SU-DHL-6 (cell line): ENCODE data around the gene PARVB.

Experiments used
- H2AFZ ChIP-seq: fragments of 200-600 bp; sonication (generic); 2 replicates; pipeline ENCODE4 v1.6.1; 2014; ENCODE audit warnings: low read depth, mild to moderate bottlenecking, moderate library complexity, mixed read lengths, antibody characterized with exemption, low read length; ENCODE audit not compliant: severe bottlenecking
- H3F3A ChIP-seq: fragments of 200-600 bp; shearing (Covaris generic); 2 replicates; pipeline ENCODE4 v1.6.0; 2016; ENCODE audit warnings: antibody characterized with exemption, mild to moderate bottlenecking; ENCODE audit not compliant: insufficient read depth
- H3K27ac ChIP-seq: fragments of 200-600 bp; sonication (generic); 2 replicates; pipeline ENCODE4 v1.5.1; 2016; ENCODE audit warnings: low read depth, mild to moderate bottlenecking, low read length, moderate library complexity, mixed read lengths
- H3K27me3 ChIP-seq: fragments of 200-600 bp; sonication (generic), shearing (Covaris generic); 2 replicates; pipeline ENCODE4 v1.6.0; 2014; ENCODE audit warnings: mild to moderate bottlenecking, low read length
- H3K36me3 ChIP-seq: fragments of 200-600 bp; sonication (generic); 2 replicates; pipeline ENCODE4 v1.6.1; 2014; ENCODE audit warnings: mild to moderate bottlenecking, low read length, mixed read lengths
- H3K4me2 ChIP-seq: fragments of 300-600, 200-600 bp; shearing (Covaris generic), sonication (generic); 2 replicates; pipeline ENCODE4 v1.6.0; 2014; ENCODE audit warnings: low read length, low read depth, mild to moderate bottlenecking; ENCODE audit not compliant: poor library complexity, severe bottlenecking
- H3K4me3 ChIP-seq: fragments of 200-600 bp; sonication (generic); 2 replicates; pipeline ENCODE4 v1.5.1; 2014; ENCODE audit warnings: antibody characterized with exemption, low read length, mild to moderate bottlenecking, mixed read lengths; ENCODE audit not compliant: insufficient read depth, poor library complexity, severe bottlenecking
- H3K79me2 ChIP-seq: fragments of 200-600 bp; sonication (generic); 2 replicates; pipeline ENCODE4 v1.6.1; 2014; ENCODE audit warnings: mild to moderate bottlenecking, low read length, moderate library complexity; ENCODE audit not compliant: insufficient read depth
- H3K9ac ChIP-seq: fragments of 200-600 bp; sonication (generic); 2 replicates; pipeline ENCODE4 v1.7.0; 2014; ENCODE audit warnings: mild to moderate bottlenecking, low read length
- H3K9me2 ChIP-seq: fragments of 200-600 bp; sonication (generic); replicated peaks from 2 replicates; pipeline ENCODE4 v1.6.1; 2014; ENCODE audit warnings: low read length; ENCODE audit not compliant: insufficient read depth
- H3K9me3 ChIP-seq: fragments of 200-600 bp; sonication (generic); 2 replicates; pipeline ENCODE4 v1.6.1; 2014; ENCODE audit warnings: low read length, mixed read lengths; ENCODE audit not compliant: insufficient read depth
- H4K20me1 ChIP-seq: fragments of 200-600 bp; sonication (generic); 2 replicates; pipeline ENCODE4 v1.6.1; 2014; ENCODE audit warnings: low read depth, mild to moderate bottlenecking, antibody characterized with exemption, low read length, moderate library complexity, mixed read lengths
- CTCF ChIP-seq: fragments of 200-600 bp; sonication (generic); IDR thresholded peaks from one replicate; pipeline ENCODE4 v1.5.1; 2017; ENCODE audit warnings: antibody characterized with exemption, mild to moderate bottlenecking, low read length, moderate library complexity; ENCODE audit not compliant: insufficient read depth, poor library complexity, severe bottlenecking
- EZH2phosphoT487 ChIP-seq: fragments of 200-600 bp; sonication (generic), shearing (Covaris generic); conservative IDR thresholded peaks from 2 replicates; pipeline ENCODE4 v1.6.1; 2018; ENCODE audit warnings: mild to moderate bottlenecking, antibody characterized with exemption, low read length, moderate library complexity, mixed read lengths

PARVB gene

GRCh38 chr22:44076825-44077224 is 52.7 kb downstream of the PARVB start:
- Histone ChIP-seq H3K4me3 (no peak overlapping the region), H3F3A (no peaks in the 10 kb centered on the region), H2AFZ (no peak overlapping the region), H4K20me1 (no peaks in the 10 kb centered on the region), H3K9me2 (no peaks in the 10 kb centered on the region), H3K9me3 (no peaks in the 10 kb centered on the region), H3K36me3 (no peaks in the 10 kb centered on the region), H3K9ac (no peak overlapping the region), H3K79me2 (no peaks in the 10 kb centered on the region), H3K27me3 (no peaks in the 10 kb centered on the region), H3K27ac (no peak overlapping the region), H3K4me2 (no peak overlapping the region)
- TF ChIP-seq EZH2phosphoT487 (no peak), CTCF (no peak)

- no peaks in the 10 kb centered on the region for H3K79me2 ChIP-seq
- H3K4me3 ChIP-seq = no peak overlapping the region
- H3K36me3 ChIP-seq = no peaks in the 10 kb centered on the region
- TF ChIP-seq CTCF = peak; percentile 94
- TF ChIP-seq EZH2phosphoT487 = no peak
- H3K9me3 ChIP-seq = no peaks in the 10 kb centered on the region
- H2AFZ ChIP-seq = no peak overlapping the region
- no peak overlapping the region for H3K27ac ChIP-seq
- no peak overlapping the region for H3K4me2 ChIP-seq
- no peaks in the 10 kb centered on the region for H4K20me1 ChIP-seq
- no peak overlapping the region for H3K9ac ChIP-seq
- no peaks in the 10 kb centered on the region for H3F3A ChIP-seq
- no peaks in the 10 kb centered on the region for H3K9me2 ChIP-seq
- no peaks in the 10 kb centered on the region for H3K27me3 ChIP-seq
Measured at GRCh38 chr22:44080936-44081861, 57.1 kb downstream of the PARVB start.

GRCh38 chr22:44082801-44083200 is 58.7 kb downstream of the PARVB start:
- no peaks in the 10 kb centered on the region for H3K27me3 ChIP-seq
- no peaks in the 10 kb centered on the region for H3K9me2 ChIP-seq
- no peaks in the 10 kb centered on the region for H3K36me3 ChIP-seq
- TF ChIP-seq CTCF (no peak), EZH2phosphoT487 (no peak)
- no peaks in the 10 kb centered on the region for H3K9me3 ChIP-seq
- H3F3A ChIP-seq = no peaks in the 10 kb centered on the region
- H3K4me2 ChIP-seq = no peak overlapping the region
- H3K4me3 ChIP-seq = no peak overlapping the region
- H3K27ac ChIP-seq = no peak overlapping the region
- H2AFZ ChIP-seq = no peak overlapping the region
- no peaks in the 10 kb centered on the region for H3K79me2 ChIP-seq
- H3K9ac ChIP-seq = no peak overlapping the region
- H4K20me1 ChIP-seq = no peaks in the 10 kb centered on the region
